Activated CD8-positive, alpha-beta T cell treated with anti-CD3 and anti-CD28 coated beads, Interleukin-2, amount 10 ng/mL, durations not matched to agents 7 days and 5 days (primary cell): ENCODE data around the gene CRTC3. TPM values are rescaled to one million over a fixed set of nuclear protein-coding genes. Genes with fewer than 3 reads are reported as not detected.

Experiments used
- ATAC-seq: fragments of 150-1000 bp; cut with Tn5 transposase; one replicate; pipeline ENCODE4 v1.10.0; 2021; ENCODE audit warnings: moderate library complexity
- CTCF ChIA-PET: fragments of 350-600 bp; sonication (Branson Sonifier 250); formaldehyde crosslinking; loops from one replicate; lab custom pipeline; 2021; ENCODE audit warnings: antibody characterized with exemption; lab: Charles Lee
- POLR2A ChIA-PET: fragments of 350-600 bp; sonication (Branson Sonifier 250); formaldehyde crosslinking; loops from one replicate; lab custom pipeline; 2021; ENCODE audit warnings: antibody characterized with exemption; lab: Charles Lee
- DNase-seq: peaks from one replicate; pipeline ENCODE4 v3.0.0-alpha.2; 2020
- H3K27ac Mint-ChIP-seq: one replicate; pipeline ENCODE4 v1.8.0; 2021; ENCODE audit warnings: mild to moderate bottlenecking, mixed read lengths
- H3K27me3 Mint-ChIP-seq: one replicate; pipeline ENCODE4 v1.8.0; 2021; ENCODE audit warnings: low read depth, mixed read lengths
- H3K36me3 Mint-ChIP-seq: one replicate; pipeline ENCODE4 v1.8.0; 2021; ENCODE audit warnings: low read depth, mixed read lengths
- H3K4me1 Mint-ChIP-seq: one replicate; pipeline ENCODE4 v1.8.0; 2021; ENCODE audit warnings: low read depth, mixed read lengths
- H3K4me3 Mint-ChIP-seq: one replicate; pipeline ENCODE4 v1.8.0; 2021; ENCODE audit warnings: mild to moderate bottlenecking, mixed read lengths
- H3K9me3 Mint-ChIP-seq: one replicate; pipeline ENCODE4 v1.8.0; 2022; ENCODE audit warnings: mixed read lengths; ENCODE audit not compliant: insufficient read depth
- total RNA-seq, 2 experiments: library from RNA; stranded (reverse); gene quantifications; one replicate each; pipeline ENCODE4 v1.2.3, GENCODE V29; 2021

The CRTC3 gene
- total RNA-seq = 10 to 100 TPM; 64.9 to 66.6 TPM

- peak; percentile 89 for ATAC-seq
- Mint-ChIP-seq H3K27ac (peak within 1 kb of the TSS; percentile 88), H3K4me3 (peak within 1 kb of the TSS; percentile 88), H3K36me3 (peaks cover 24% of the 10 kb centered on the region), H3K27me3 (no peaks in the 10 kb centered on the region), H3K9me3 (no peaks in the 10 kb centered on the region), H3K4me1 (peaks cover 40% of the 10 kb centered on the region)
- CTCF ChIA-PET = interaction anchor here (0.6 to 2.7 kb wide), 9 partner anchors 10 to 356 kb away, joined by 4 to 20 read pairs (median 4); no protein-coding TSS in a partner anchor
- peak; percentile 62 for DNase-seq
- POLR2A ChIA-PET = interaction anchor here (0.6 to 2.9 kb wide), 15 partner anchors 10 to 167 kb away, joined by 3 to 28 read pairs (median 5); no protein-coding TSS in a partner anchor
Observed at GRCh38 chr15:90529371-90530249, at the start of gene CRTC3. Gene CRTC3, plus strand, starts transcription at chr15:90529923. Its CDS starts 149 bp downstream, at chr15:90530072.

- DNase-seq (peak; percentile 80), ATAC-seq (peak; percentile 92)
- POLR2A ChIA-PET = interaction anchor here (0.6 kb wide), 1 partner anchor 9 kb away, joined by 3 read pairs; no protein-coding TSS in a partner anchor
- Mint-ChIP-seq H3K27me3 (no peaks in the 10 kb centered on the region), H3K4me1 (peaks cover 45% of the 10 kb centered on the region), H3K4me3 (no peak overlapping the region), H3K27ac (peak overlapping the region; percentile 59), H3K36me3 (peaks cover 83% of the 10 kb centered on the region), H3K9me3 (no peaks in the 10 kb centered on the region)
- CTCF ChIA-PET = interaction anchor here (0.7 to 6.2 kb wide), 23 partner anchors 10 to 405 kb away, joined by 3 to 131 read pairs (median 10); no protein-coding TSS in a partner anchor
Observed at GRCh38 chr15:90481023-90481422, 48.7 kb upstream of the CRTC3 start.

GRCh38 chr15:90482124-90483011, 47.4 kb upstream of the CRTC3 start:
- Mint-ChIP-seq H3K27me3 (no peaks in the 10 kb centered on the region), H3K9me3 (no peaks in the 10 kb centered on the region), H3K27ac (peak overlapping the region; percentile 22), H3K36me3 (peaks cover 85% of the 10 kb centered on the region), H3K4me3 (no peak overlapping the region), H3K4me1 (peaks cover 38% of the 10 kb centered on the region)
- ChIA-PET POLR2A (interaction anchor here (0.6 to 1.3 kb wide), 2 partner anchors 94 to 388 kb away, joined by 4 read pairs; partner anchors contain the start of gene IQGAP1), CTCF (interaction anchor here (0.6 to 6.2 kb wide), 60 partner anchors 8 to 451 kb away, joined by 3 to 131 read pairs (median 4); partner anchors contain the start of gene IQGAP1)
- ATAC-seq (no peak), DNase-seq (peak; percentile 59)

GRCh38 chr15:90483012-90483307, 46.8 kb upstream of the CRTC3 start:
- Mint-ChIP-seq H3K27ac (no peak overlapping the region), H3K4me3 (no peak overlapping the region), H3K27me3 (no peaks in the 10 kb centered on the region), H3K9me3 (no peaks in the 10 kb centered on the region), H3K36me3 (peaks cover 84% of the 10 kb centered on the region), H3K4me1 (peaks cover 38% of the 10 kb centered on the region)
- ChIA-PET POLR2A (interaction anchor here (0.6 to 1.3 kb wide), 2 partner anchors 95 to 387 kb away, joined by 4 read pairs; partner anchors contain the start of gene IQGAP1), CTCF (interaction anchor here (0.6 to 6.2 kb wide), 42 partner anchors 7 to 450 kb away, joined by 3 to 131 read pairs (median 4); partner anchors contain the start of gene IQGAP1)
- DNase-seq = no peak
- ATAC-seq = no peak

GRCh38 chr15:90483637-90484036, 46.1 kb upstream of the CRTC3 start:
- ChIA-PET CTCF (interaction anchor here (2.7 to 6.2 kb wide), 6 partner anchors 12 to 402 kb away, joined by 13 to 131 read pairs (median 30); no protein-coding TSS in a partner anchor), POLR2A (no interaction called here)
- ATAC-seq (no peak), DNase-seq (no peak)
- Mint-ChIP-seq H3K4me3 (no peak overlapping the region), H3K36me3 (peaks cover 81% of the 10 kb centered on the region), H3K27me3 (no peaks in the 10 kb centered on the region), H3K9me3 (no peaks in the 10 kb centered on the region), H3K27ac (no peak overlapping the region), H3K4me1 (peaks cover 34% of the 10 kb centered on the region)

GRCh38 chr15:90487186-90487585, 42.5 kb upstream of the CRTC3 start:
- Mint-ChIP-seq H3K27me3 (no peaks in the 10 kb centered on the region), H3K4me1 (peaks cover 4% of the 10 kb centered on the region), H3K27ac (no peak overlapping the region), H3K36me3 (peaks cover 81% of the 10 kb centered on the region), H3K4me3 (no peak overlapping the region), H3K9me3 (no peaks in the 10 kb centered on the region)
- ATAC-seq (no peak), DNase-seq (no peak)
- POLR2A ChIA-PET = no interaction called here
- CTCF ChIA-PET = interaction anchor here (0.8 kb wide), 1 partner anchor 194 kb away, joined by 3 read pairs; no protein-coding TSS in a partner anchor

GRCh38 chr15:90489514-90489913, 40.2 kb upstream of the CRTC3 start:
- DNase-seq = no peak
- H3K36me3 Mint-ChIP-seq = peaks cover 80% of the 10 kb centered on the region
- H3K27ac Mint-ChIP-seq = peak overlapping the region; percentile 12
- ChIA-PET CTCF (interaction anchor here (0.8 to 1.7 kb wide), 4 partner anchors 7 to 446 kb away, joined by 4 to 8 read pairs (median 4); partner anchors contain the start of gene UNC45A), POLR2A (no interaction called here)
- no peaks in the 10 kb centered on the region for H3K27me3 Mint-ChIP-seq
- H3K4me3 Mint-ChIP-seq = no peak overlapping the region
- peaks cover 15% of the 10 kb centered on the region for H3K4me1 Mint-ChIP-seq
- H3K9me3 Mint-ChIP-seq = no peaks in the 10 kb centered on the region
- no peak for ATAC-seq

- POLR2A ChIA-PET = interaction anchor here (0.6 kb wide), 1 partner anchor 9 kb away, joined by 3 read pairs; no protein-coding TSS in a partner anchor
- H3K27ac Mint-ChIP-seq = peak overlapping the region; percentile 12
Observed at GRCh38 chr15:90489944-90490343, 39.8 kb upstream of the CRTC3 start.

GRCh38 chr15:90493647-90494046, 36.1 kb upstream of the CRTC3 start:
- CTCF ChIA-PET = interaction anchor here (1.5 kb wide), 1 partner anchor 63 kb away, joined by 3 read pairs; no protein-coding TSS in a partner anchor

More at GRCh38 chr15:90489944-90490343, 39.8 kb upstream of the CRTC3 start:
- H3K4me3 Mint-ChIP-seq = no peak overlapping the region
- H3K36me3 Mint-ChIP-seq = peaks cover 78% of the 10 kb centered on the region
- no peak for DNase-seq
- H3K27me3 Mint-ChIP-seq = no peaks in the 10 kb centered on the region
- no peaks in the 10 kb centered on the region for H3K9me3 Mint-ChIP-seq
- peaks cover 15% of the 10 kb centered on the region for H3K4me1 Mint-ChIP-seq
- no peak for ATAC-seq
- CTCF ChIA-PET = interaction anchor here (0.7 to 1.7 kb wide), 5 partner anchors 8 to 445 kb away, joined by 4 to 8 read pairs (median 4); partner anchors contain the start of gene UNC45A

GRCh38 chr15:90495067-90495466, 34.7 kb upstream of the CRTC3 start:
- Mint-ChIP-seq H3K27ac (no peak overlapping the region), H3K4me3 (no peak overlapping the region), H3K27me3 (no peaks in the 10 kb centered on the region), H3K36me3 (peaks cover 77% of the 10 kb centered on the region), H3K9me3 (no peaks in the 10 kb centered on the region), H3K4me1 (peaks cover 15% of the 10 kb centered on the region)
- ChIA-PET POLR2A (no interaction called here), CTCF (no interaction called here)
- no peak for ATAC-seq
- no peak for DNase-seq

More at GRCh38 chr15:90493647-90494046, 36.1 kb upstream of the CRTC3 start:
- Mint-ChIP-seq H3K27ac (peak overlapping the region; percentile 30), H3K9me3 (no peaks in the 10 kb centered on the region), H3K36me3 (peaks cover 75% of the 10 kb centered on the region), H3K4me3 (no peak overlapping the region), H3K4me1 (peaks cover 15% of the 10 kb centered on the region), H3K27me3 (no peaks in the 10 kb centered on the region)
- POLR2A ChIA-PET = no interaction called here
- DNase-seq (no peak), ATAC-seq (no peak)

- Mint-ChIP-seq H3K4me3 (no peak overlapping the region), H3K27ac (no peak overlapping the region), H3K27me3 (no peaks in the 10 kb centered on the region), H3K4me1 (peaks cover 15% of the 10 kb centered on the region), H3K9me3 (no peaks in the 10 kb centered on the region), H3K36me3 (peaks cover 81% of the 10 kb centered on the region)
- ATAC-seq = no peak
- DNase-seq = no peak
- ChIA-PET POLR2A (no interaction called here), CTCF (interaction anchor here (0.8 to 2.3 kb wide), 3 partner anchors 14 to 390 kb away, joined by 3 to 7 read pairs (median 5); no protein-coding TSS in a partner anchor)
Observed at GRCh38 chr15:90496791-90497190, 32.9 kb upstream of the CRTC3 start.
